Large intestine (tissue), 3 donors: ENCODE results near the gene STXBP5L. TPM values are rescaled to one million over a fixed set of nuclear protein-coding genes. Genes with fewer than 3 reads are reported as not detected.
"Not testable (repeated sequence)": the region's sequence is repeated elsewhere in the genome, so short reads cannot be mapped to it uniquely, and the experiment has no call there.

Source experiments
- DNase-seq, 2 donors: peaks; one replicate each; pipeline versions ENCODE4 v3.0.0 to v3.0.0-alpha.2; 2013
- H3K27ac ChIP-seq: one replicate; pipeline ENCODE4 v1.5.1; 2013; ENCODE audit warnings: low read length
- H3K27me3 ChIP-seq: 2 replicates; pipeline ENCODE4 v1.6.1; 2013; ENCODE audit warnings: low read length; ENCODE audit not compliant: control insufficient read depth, insufficient read depth
- H3K36me3 ChIP-seq: 2 replicates; pipeline ENCODE4 v1.6.1; 2013; ENCODE audit warnings: low read length; ENCODE audit not compliant: control insufficient read depth, insufficient read depth
- H3K4me1 ChIP-seq: one replicate; pipeline ENCODE4 v1.6.1; 2013; ENCODE audit warnings: low read length; ENCODE audit not compliant: control insufficient read depth, insufficient read depth
- H3K4me3 ChIP-seq: one replicate; pipeline ENCODE4 v1.5.1; 2013; ENCODE audit warnings: low read length
- H3K9me3 ChIP-seq: one replicate; pipeline ENCODE4 v1.6.1; 2013; ENCODE audit warnings: mild to moderate bottlenecking, low read depth, low read length, moderate library complexity; ENCODE audit not compliant: control insufficient read depth
- WGBS: methylation state at CpG from one replicate; pipeline ENCODE4 v1.1.5; 2013; ENCODE audit warnings: low lambda C conversion rate; ENCODE audit not compliant: insufficient coverage; 5-methylcytosine and 5-hydroxymethylcytosine counted together
- polyA plus RNA-seq: library from polyadenylated mRNA; unstranded; fragments of 120-200 nt; gene quantifications from one replicate; pipeline ENCODE4 v1.2.1, GENCODE V29; 2013

Gene STXBP5L
- polyA plus RNA-seq, 1 donor: 0.84 TPM

DNA sequence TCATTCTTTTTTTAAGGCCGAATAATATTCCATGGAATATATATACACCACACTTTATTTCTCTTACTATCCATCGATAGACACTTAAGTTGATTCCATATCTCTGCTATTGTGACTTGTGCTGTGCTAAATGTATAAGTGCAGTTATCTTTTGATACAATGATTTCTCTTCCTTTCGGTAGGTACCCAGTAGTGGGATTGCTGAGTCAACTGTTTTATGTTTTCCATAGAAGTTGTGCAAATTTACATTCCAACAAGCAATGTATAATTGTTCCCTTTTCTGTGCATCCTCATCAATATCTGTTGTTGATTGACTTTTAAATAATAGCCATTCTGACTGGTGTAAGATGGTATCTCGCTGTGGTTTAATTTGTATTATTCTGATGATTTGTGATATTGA is 81.0 kb downstream of the STXBP5L start:
- WGBS: 100% methylated on average over 2 of the region's 4 CpGs
- Histone ChIP-seq H3K36me3 (no peaks in the 10 kb centered on the region), H3K27me3 (no peaks in the 10 kb centered on the region), H3K9me3 (no peaks in the 10 kb centered on the region), H3K4me1 (no peaks in the 10 kb centered on the region), H3K27ac (no peak overlapping the region), H3K4me3 (no peak overlapping the region)
- DNase-seq: no peak

DNA sequence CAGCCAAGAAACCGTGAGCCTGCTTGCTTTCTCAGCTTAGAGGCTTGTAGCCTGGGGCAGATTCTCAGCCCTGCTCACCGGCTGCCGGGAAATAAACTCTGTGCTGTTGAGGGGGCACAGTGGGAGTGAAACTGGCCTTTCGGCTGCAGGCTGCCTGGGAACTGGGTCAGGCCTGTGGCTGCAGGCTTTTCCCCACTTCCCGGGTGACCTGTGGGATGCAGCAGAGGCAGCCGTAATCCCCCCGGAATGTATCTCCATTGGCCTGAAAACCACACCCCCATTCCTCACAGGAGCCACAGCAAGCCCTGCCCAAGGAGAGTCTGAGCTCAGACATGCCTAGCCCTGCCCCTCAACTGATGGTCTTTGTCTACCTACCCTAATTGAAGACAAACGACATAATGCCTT is 110.9 kb downstream of the STXBP5L start:
- H3K4me3 ChIP-seq: no peak overlapping the region
- WGBS: no CpG with 5 or more reads among the region's 8 CpGs
- no peak for DNase-seq
- no peaks in the 10 kb centered on the region for H3K27me3 ChIP-seq
- no peak overlapping the region for H3K27ac ChIP-seq
- H3K9me3 ChIP-seq: no peaks in the 10 kb centered on the region
- H3K4me1 ChIP-seq: no peaks in the 10 kb centered on the region
- no peaks in the 10 kb centered on the region for H3K36me3 ChIP-seq

DNA sequence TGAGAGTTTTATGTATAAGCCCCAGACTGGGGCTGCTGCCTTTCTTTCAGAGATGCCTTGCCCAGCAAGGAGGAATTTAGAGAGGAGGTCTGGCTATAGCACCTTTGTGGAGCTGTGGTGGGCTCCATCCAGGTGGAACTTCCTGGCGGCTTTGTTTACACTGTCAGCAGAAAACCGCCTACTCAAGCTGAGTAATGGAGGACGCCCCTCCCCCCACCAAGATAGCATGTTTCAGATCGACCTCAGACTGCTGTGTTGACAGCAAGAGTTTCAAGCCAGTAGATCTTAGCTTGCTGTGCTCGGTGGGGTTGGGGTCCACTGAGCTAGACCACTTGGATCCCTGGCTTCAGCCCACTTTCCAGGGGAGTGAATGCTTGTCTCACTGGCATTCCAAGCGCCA is 155.6 kb downstream of the STXBP5L start:
- Histone ChIP-seq H3K27me3 (no peaks in the 10 kb centered on the region), H3K36me3 (no peaks in the 10 kb centered on the region), H3K4me1 (no peaks in the 10 kb centered on the region), H3K27ac (no peak overlapping the region), H3K9me3 (no peaks in the 10 kb centered on the region), H3K4me3 (no peak overlapping the region)
- WGBS: no CpG with 5 or more reads among the region's 6 CpGs
- DNase-seq: no peak

DNA sequence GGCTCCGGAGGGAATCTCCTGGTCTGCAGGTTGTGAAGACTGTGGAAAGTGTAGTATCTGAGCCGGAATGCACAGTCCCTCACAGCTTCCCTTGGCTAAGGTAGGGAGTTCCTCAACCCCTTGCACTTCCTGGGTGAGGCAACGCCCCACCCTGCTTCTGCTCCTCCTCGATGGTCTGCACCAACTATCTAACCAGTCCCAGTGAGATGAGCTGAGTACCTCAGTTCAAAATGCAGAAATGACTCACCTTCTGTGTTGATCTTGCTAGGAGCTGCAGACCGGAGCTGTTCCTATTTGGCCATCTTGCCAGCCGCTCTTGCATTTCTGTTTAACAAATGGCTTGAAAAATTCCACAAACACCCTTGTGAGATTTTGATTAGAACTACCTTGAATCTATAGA is 156.1 kb downstream of the STXBP5L start:
- DNase-seq: no peak
- no peaks in the 10 kb centered on the region for H3K27me3 ChIP-seq
- H3K4me1 ChIP-seq: no peaks in the 10 kb centered on the region
- H3K27ac ChIP-seq: no peak overlapping the region
- no peak overlapping the region for H3K4me3 ChIP-seq
- H3K9me3 ChIP-seq: no peaks in the 10 kb centered on the region
- H3K36me3 ChIP-seq: no peaks in the 10 kb centered on the region
- no CpG with 5 or more reads among the region's 6 CpGs for WGBS

DNA sequence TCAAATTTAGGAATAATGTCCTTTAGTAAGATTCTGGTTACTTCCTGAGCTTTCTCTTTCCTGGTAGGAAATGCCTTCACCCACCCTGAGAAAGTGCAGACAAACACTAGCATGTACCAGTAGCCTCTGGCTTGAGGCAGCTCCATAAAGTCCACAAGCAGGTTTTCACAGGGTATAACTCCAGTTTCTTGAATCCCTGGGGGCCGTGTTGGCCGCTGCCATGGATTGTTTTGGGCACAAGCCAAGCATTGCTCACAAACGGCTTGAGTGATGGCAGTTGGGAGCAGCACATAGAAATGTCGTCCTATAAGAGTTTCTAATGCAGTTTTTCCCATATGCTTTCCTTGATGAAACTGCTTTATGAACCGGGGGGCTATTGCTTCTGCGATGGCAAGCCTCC is 164.1 kb downstream of the STXBP5L start:
- Histone ChIP-seq H3K4me3 (no peak overlapping the region), H3K27me3 (no peaks in the 10 kb centered on the region), H3K4me1 (no peaks in the 10 kb centered on the region), H3K9me3 (no peaks in the 10 kb centered on the region), H3K27ac (no peak overlapping the region), H3K36me3 (no peaks in the 10 kb centered on the region)
- DNase-seq: no peak
- no CpG with 5 or more reads among the region's 6 CpGs for WGBS

DNA sequence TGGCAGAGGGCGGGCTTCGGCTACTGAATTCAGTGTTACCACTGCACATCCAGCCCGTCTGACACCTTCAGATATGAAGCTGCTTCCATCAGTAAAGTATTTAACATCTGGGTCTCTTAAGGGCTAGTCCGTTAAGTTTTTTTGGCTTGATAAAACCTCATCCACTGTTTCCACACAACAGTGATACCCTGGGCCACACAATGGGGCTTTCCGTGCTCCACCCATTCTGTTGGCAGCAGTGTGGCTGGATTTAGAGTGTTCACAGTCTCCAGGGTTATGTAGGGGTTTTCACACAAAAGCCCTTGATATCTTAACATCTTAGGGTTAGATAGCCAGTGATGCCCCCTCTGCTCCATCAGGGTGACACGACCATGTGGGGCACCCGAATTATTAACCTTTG is 165.0 kb downstream of the STXBP5L start:
- no peak for DNase-seq
- Histone ChIP-seq H3K27ac (no peak overlapping the region), H3K36me3 (no peaks in the 10 kb centered on the region), H3K4me3 (no peak overlapping the region), H3K27me3 (no peaks in the 10 kb centered on the region), H3K9me3 (no peaks in the 10 kb centered on the region), H3K4me1 (no peaks in the 10 kb centered on the region)
- WGBS: no CpG with 5 or more reads among the region's 7 CpGs

DNA sequence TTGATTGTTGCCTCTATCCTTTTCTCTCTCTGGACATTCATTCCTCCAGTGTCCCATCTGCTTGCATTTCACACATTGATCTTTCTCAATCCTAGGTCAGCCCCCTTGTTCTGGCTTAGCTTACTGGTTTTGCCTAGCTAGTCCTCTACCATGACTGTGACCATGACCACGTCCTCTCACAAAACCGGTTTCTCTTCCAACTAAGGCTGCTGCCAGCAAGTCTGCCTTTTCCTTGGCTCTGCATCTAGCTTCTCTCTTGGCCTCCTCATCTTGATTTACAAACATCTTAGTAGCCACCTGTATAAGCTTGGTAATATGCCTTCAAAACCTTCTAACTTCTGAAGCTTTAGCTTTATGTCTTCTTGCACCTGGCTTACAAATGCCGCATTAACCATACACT is 167.2 kb downstream of the STXBP5L start:
- Histone ChIP-seq H3K9me3 (peaks cover 7% of the 10 kb centered on the region), H3K27ac (no peak overlapping the region), H3K36me3 (no peaks in the 10 kb centered on the region), H3K27me3 (no peaks in the 10 kb centered on the region), H3K4me3 (no peak overlapping the region), H3K4me1 (no peaks in the 10 kb centered on the region)
- 100% methylated on average over 1 of the region's 3 CpGs for WGBS
- no peak for DNase-seq

DNA sequence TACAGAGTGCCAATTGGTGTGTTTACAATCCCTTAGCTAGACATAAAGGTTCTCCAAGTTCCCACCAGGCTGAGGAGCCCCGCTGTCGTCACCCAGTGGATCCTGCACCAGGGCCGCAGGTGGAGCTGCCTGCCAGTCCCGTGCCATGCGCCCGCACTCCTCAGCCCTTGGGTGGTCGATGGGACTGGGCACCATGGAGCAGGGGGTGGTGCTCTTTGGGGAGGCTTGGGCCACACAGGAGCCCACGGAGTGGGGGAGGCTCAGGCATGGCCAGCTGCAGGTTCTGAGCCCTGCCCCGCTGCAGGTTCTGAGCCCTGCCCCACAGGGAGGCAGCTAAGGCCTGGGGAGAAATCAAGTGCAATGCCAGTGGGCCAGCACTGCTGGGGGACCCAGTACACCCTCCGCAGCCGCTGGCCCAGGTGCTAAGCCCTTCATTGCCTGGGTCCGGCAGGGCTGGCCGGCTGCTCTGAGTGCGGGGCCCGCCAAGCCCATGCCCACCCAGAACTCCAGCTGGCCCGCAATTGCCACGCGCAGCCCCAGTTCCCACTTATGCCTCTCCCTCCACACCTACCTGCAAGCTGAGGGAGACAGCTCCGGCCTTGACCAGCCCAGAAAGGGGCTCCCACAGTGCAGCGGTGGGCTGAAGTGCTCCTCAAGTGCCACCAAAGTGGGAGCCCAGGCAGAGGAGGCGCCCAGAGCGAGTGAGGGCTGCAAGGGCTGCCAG is 170.5 kb downstream of the STXBP5L start:
- no CpG with 5 or more reads among the region's 22 CpGs for WGBS
- not testable (repeated sequence) for H3K27ac ChIP-seq

DNA sequence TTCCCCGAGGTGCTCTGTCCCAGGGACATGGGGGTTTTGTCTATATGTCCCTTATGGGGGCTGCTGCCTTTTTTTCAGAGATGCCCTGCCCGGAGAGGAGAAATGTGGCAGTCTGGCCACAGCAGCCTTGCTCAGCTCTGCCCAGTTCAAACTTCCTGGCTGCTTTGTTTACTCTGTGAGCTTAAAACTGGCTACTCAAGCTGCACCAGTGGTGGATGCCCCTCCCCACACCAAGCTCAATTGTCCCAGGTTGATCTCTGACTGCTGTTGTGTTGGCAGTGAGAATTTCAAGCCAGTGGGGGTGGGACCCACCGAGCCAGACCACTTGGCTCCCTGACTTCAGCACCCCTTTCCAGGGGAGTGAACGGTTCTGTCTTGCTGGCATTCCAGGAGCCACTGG is 188.9 kb downstream of the STXBP5L start:
- no peak overlapping the region for H3K27ac ChIP-seq
- H3K9me3 ChIP-seq: no peaks in the 10 kb centered on the region
- no peak overlapping the region for H3K4me3 ChIP-seq
- H3K36me3 ChIP-seq: no peaks in the 10 kb centered on the region
- no peak for DNase-seq
- no CpG with 5 or more reads among the region's 4 CpGs for WGBS
- no peaks in the 10 kb centered on the region for H3K4me1 ChIP-seq
- H3K27me3 ChIP-seq: no peaks in the 10 kb centered on the region

More for the DNA sequence above, 170.5 kb downstream of the STXBP5L start:
- H3K4me3 ChIP-seq, DNase-seq, H3K36me3 ChIP-seq, H3K4me1 ChIP-seq, H3K27me3 ChIP-seq: not testable (repeated sequence)
- peaks cover 10% of the 10 kb centered on the region for H3K9me3 ChIP-seq

DNA sequence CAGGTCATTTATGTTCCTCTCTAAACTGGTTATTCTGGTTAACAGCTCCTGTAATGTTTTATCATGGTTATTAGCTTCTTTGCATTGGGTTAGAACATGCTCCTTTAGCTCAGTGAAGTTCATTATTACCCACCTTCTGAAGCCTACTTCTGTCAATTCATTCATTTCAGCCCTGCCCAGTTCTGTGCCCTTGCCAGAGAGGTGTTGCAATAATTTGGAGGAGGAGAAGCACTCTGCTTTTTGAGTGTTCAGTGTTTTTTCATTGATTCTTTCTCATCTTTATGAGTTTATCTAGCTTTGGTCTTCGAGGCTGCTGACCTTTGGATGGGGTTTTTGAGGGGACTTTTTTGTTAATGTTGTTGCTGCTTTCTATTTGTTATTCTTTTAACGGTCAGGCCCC is 203.1 kb downstream of the STXBP5L start:
- H3K27ac ChIP-seq, H3K4me3 ChIP-seq, DNase-seq, H3K9me3 ChIP-seq, H3K27me3 ChIP-seq, H3K4me1 ChIP-seq, H3K36me3 ChIP-seq: not testable (repeated sequence)
- WGBS: 86% methylated on average over 1 of the region's 2 CpGs

DNA sequence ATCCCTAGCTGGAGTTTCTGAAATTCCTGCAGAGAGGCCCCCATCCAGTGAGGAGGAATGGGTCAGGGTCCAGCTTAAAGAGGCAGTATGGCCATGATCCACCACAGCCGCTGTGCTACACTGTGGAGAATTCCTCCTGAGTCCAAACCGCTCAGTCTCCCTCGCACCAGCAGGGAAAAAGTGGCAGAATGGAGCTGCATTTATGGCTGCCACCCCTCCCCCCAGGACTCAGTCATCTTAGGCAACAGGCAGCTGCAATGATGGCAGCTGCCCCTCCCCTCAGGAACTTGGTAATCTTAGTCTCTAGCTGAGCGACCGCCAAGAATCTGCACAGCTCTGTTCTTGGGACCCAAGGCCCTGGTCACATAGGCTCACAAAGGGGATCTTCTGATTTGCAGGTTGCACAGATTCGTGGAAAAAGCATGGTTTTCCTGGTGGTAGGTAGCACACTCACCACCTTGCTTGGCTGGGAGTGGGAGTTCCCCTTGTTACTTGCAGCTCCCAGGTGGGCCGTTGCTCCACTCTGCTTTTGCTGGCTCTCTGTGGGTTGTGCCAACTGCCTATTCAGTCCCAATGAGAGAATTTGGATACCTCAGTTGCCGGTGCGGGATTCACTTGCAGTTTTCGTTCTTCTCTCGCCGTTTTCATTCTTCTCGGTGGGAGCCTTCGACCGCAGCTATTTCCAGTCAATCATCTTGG is 204.1 kb downstream of the STXBP5L start:
- no peak overlapping the region for H3K4me3 ChIP-seq
- no peak overlapping the region for H3K27ac ChIP-seq
- no peaks in the 10 kb centered on the region for H3K9me3 ChIP-seq
- WGBS: 93% methylated on average over 8 of the region's 15 CpGs
- no peaks in the 10 kb centered on the region for H3K36me3 ChIP-seq
- H3K4me1 ChIP-seq: no peaks in the 10 kb centered on the region
- no peak for DNase-seq
- H3K27me3 ChIP-seq: no peaks in the 10 kb centered on the region
